BLaER1 (cell line): ENCODE measurements around the gene SLC22A14.

Experiments used
- H3K27ac ChIP-seq: shearing (Covaris generic); formaldehyde crosslinking; 2 replicates; pipeline ENCODE4 v1.8.1; 2022
- H3K27me3 ChIP-seq: shearing (Covaris generic); formaldehyde crosslinking; 2 replicates; pipeline ENCODE4 v1.8.1; 2022
- H3K36me3 ChIP-seq: shearing (Covaris generic); formaldehyde crosslinking; 2 replicates; pipeline ENCODE4 v1.8.1; 2022
- H3K4me1 ChIP-seq: shearing (Covaris generic); formaldehyde crosslinking; 2 replicates; pipeline ENCODE4 v1.8.1; 2022
- H3K4me2 ChIP-seq: shearing (Covaris generic); formaldehyde crosslinking; 2 replicates; pipeline ENCODE4 v1.8.1; 2022
- H3K4me3 ChIP-seq: shearing (Covaris generic); formaldehyde crosslinking; 2 replicates; pipeline ENCODE4 v1.8.1; 2022
- H3K9ac ChIP-seq: shearing (Covaris generic); formaldehyde crosslinking; 2 replicates; pipeline ENCODE4 v1.8.1; 2022
- H3K9me3 ChIP-seq: shearing (Covaris generic); formaldehyde crosslinking; 2 replicates; pipeline ENCODE4 v1.8.1; 2022
- H4K20me1 ChIP-seq: shearing (Covaris generic); formaldehyde crosslinking; 2 replicates; pipeline ENCODE4 v1.8.1; 2022
- Cebpa-rat ChIP-seq: shearing (Covaris generic); IDR thresholded peaks from 2 replicates; pipeline ENCODE4 v1.8.1; 2022

SLC22A14 gene

GRCh38 chr3:38312356-38312755, 30.3 kb downstream of the SLC22A14 start:
- no peak for TF ChIP-seq Cebpa-rat
- no peaks in the 10 kb centered on the region for H3K4me1 ChIP-seq
- no peak overlapping the region for H3K4me2 ChIP-seq
- H3K27ac ChIP-seq, result no peak overlapping the region
- H3K4me3 ChIP-seq, result no peak overlapping the region
- H3K9me3 ChIP-seq, result no peaks in the 10 kb centered on the region
- no peak overlapping the region for H3K9ac ChIP-seq
- H3K27me3 ChIP-seq, result no peaks in the 10 kb centered on the region
- H4K20me1 ChIP-seq, result no peaks in the 10 kb centered on the region
- no peaks in the 10 kb centered on the region for H3K36me3 ChIP-seq

- H3K4me2 ChIP-seq, result no peak overlapping the region
These were observed 31.2 kb downstream of the SLC22A14 start for GRCh38 chr3:38313263-38313662.

GRCh38 chr3:38313695-38314094, 31.6 kb downstream of the SLC22A14 start:
- no peaks in the 10 kb centered on the region for H3K27me3 ChIP-seq
- no peaks in the 10 kb centered on the region for H4K20me1 ChIP-seq
- no peak for TF ChIP-seq Cebpa-rat
- H3K27ac ChIP-seq, result no peak overlapping the region
- H3K4me2 ChIP-seq, result no peak overlapping the region
- H3K9me3 ChIP-seq, result no peaks in the 10 kb centered on the region
- no peaks in the 10 kb centered on the region for H3K4me1 ChIP-seq
- H3K4me3 ChIP-seq, result no peak overlapping the region
- no peaks in the 10 kb centered on the region for H3K36me3 ChIP-seq
- no peak overlapping the region for H3K9ac ChIP-seq

More at GRCh38 chr3:38313263-38313662, 31.2 kb downstream of the SLC22A14 start:
- H4K20me1 ChIP-seq, result no peaks in the 10 kb centered on the region
- no peaks in the 10 kb centered on the region for H3K4me1 ChIP-seq
- H3K36me3 ChIP-seq, result no peaks in the 10 kb centered on the region
- no peak for TF ChIP-seq Cebpa-rat
- H3K4me3 ChIP-seq, result no peak overlapping the region
- no peak overlapping the region for H3K9ac ChIP-seq
- no peaks in the 10 kb centered on the region for H3K27me3 ChIP-seq
- no peak overlapping the region for H3K27ac ChIP-seq
- no peaks in the 10 kb centered on the region for H3K9me3 ChIP-seq

- H3K36me3 ChIP-seq, result no peaks in the 10 kb centered on the region
- H4K20me1 ChIP-seq, result no peaks in the 10 kb centered on the region
- H3K4me2 ChIP-seq, result no peak overlapping the region
- H3K9ac ChIP-seq, result no peak overlapping the region
- H3K4me1 ChIP-seq, result no peaks in the 10 kb centered on the region
- no peak overlapping the region for H3K4me3 ChIP-seq
- no peak for TF ChIP-seq Cebpa-rat
- H3K27ac ChIP-seq, result no peak overlapping the region
- H3K9me3 ChIP-seq, result no peaks in the 10 kb centered on the region
- no peaks in the 10 kb centered on the region for H3K27me3 ChIP-seq
These were observed 32.1 kb downstream of the SLC22A14 start for GRCh38 chr3:38314112-38314763.

DNA sequence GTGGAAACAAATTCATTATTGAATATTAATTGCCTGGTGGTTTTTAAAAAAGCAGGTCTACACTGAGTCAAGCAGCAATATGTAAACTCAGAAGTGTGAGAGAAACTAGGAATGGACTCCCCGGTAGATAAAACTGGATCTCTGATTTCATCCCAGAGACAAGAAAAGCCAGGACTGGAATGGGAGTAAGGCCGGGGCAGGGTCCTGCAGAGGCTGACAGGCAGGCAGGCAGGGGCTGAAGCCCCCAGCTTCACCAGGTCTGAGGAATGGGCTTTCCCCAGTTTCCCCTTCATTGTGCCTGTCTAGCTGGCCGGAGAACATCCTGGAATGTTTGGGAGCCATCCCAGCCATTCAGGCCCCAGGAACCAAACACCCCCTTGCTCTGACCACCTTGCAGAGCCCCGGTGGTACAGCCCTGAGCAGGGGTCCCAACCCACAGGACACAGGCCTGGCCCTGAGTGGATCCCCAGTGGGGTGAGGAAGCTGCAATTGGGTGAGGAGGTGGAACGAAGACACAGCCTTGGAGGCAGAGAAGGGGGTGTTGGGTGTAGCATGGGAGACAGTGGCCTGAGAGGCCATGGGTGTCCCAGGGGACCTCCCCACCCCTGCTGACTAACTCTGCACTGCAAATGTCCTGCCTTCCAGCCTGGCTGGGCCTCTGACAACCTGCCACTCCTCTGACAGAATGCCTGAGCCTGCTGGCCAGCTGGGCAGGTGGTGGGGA, 32.8 kb downstream of the SLC22A14 start:
- H3K9me3 ChIP-seq, result no peaks in the 10 kb centered on the region
- no peak overlapping the region for H3K9ac ChIP-seq
- no peak for TF ChIP-seq Cebpa-rat
- no peak overlapping the region for H3K4me3 ChIP-seq
- no peaks in the 10 kb centered on the region for H3K27me3 ChIP-seq
- no peaks in the 10 kb centered on the region for H4K20me1 ChIP-seq
- no peak overlapping the region for H3K4me2 ChIP-seq
- H3K27ac ChIP-seq, result no peak overlapping the region
- H3K36me3 ChIP-seq, result no peaks in the 10 kb centered on the region
- no peaks in the 10 kb centered on the region for H3K4me1 ChIP-seq

DNA sequence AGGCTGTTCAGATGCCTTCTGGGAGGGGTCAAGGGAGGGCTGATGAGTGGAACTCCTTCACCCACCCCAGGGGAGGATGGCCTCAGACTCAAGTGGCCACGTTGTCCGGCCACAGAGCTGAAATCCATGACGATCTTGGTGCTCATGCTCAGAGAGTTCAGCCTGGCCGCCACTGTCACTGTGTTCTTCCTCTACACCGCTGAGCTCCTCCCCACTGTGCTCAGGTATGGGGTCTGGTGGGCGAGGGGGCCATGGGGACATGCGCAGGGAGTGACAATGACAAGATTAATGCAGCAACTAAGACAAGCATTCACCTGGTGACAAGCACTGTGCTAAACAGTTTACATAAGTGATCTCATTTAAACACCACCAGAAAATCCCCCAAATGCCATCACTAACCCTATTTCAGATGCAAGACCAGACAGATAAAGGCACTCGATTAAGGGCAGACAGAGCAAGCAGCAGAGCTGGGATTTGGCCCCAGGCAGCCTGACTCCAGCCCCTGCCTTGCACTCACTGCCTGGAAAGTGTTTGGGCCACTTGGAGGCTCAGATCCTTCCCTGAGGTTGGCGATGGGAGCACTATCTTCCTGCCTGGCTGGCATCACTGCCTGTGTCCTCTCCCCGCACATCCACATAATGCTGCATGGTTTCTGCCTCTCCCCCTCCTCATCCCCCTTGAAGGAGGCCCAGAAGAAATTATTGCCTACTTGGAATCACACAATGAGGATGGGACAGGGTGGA, 33.6 kb downstream of the SLC22A14 start:
- Histone ChIP-seq H4K20me1 (no peaks in the 10 kb centered on the region), H3K9ac (no peak overlapping the region), H3K27me3 (no peaks in the 10 kb centered on the region), H3K27ac (no peak overlapping the region), H3K4me1 (no peaks in the 10 kb centered on the region), H3K4me3 (no peak overlapping the region), H3K4me2 (no peak overlapping the region), H3K36me3 (no peaks in the 10 kb centered on the region), H3K9me3 (no peaks in the 10 kb centered on the region)
- no peak for TF ChIP-seq Cebpa-rat

DNA sequence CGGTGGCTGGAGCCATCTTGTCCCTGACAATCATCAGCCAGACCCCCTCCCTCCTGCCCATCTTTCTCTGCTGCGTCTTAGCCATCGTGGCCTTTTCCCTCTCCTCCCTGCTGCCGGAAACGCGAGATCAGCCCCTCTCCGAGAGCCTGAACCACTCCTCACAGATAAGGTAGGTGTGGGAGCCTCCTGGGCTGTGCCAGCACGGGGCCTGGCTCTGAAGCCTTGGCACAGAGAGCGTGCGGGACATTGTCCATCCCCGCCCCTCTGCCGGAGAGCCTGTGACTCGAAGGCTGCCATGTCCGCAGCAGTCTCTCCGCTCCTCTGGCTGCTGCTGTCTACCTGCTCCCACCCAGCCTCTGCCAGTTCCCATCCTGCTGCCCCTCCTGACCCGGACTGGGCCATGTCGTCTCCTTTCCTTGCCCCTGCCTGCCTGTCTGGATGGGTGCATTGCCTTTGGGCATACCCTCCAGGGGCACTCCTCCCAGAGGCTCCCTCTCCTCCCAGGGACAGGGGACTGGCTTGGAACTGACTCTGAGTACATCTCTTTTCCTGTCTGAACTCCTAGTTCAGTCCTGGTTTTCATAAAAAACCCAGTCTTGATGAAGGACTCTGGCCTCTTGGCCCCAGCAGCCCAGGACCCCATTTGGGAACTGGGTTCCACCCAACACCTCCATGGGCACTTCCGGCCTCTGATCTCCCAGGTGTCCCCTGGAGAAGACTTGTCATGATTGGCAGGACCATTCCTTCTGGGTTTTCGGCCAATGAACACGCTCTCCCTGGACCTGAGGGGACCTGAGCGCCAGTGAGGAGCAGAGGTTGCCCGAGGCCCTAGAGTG, 34.5 kb downstream of the SLC22A14 start:
- Histone ChIP-seq H3K4me2 (no peak overlapping the region), H3K27ac (no peak overlapping the region), H4K20me1 (no peaks in the 10 kb centered on the region), H3K36me3 (no peaks in the 10 kb centered on the region), H3K9me3 (no peaks in the 10 kb centered on the region), H3K9ac (no peak overlapping the region), H3K27me3 (no peaks in the 10 kb centered on the region), H3K4me3 (no peak overlapping the region), H3K4me1 (no peaks in the 10 kb centered on the region)
- TF ChIP-seq Cebpa-rat, result no peak

GRCh38 chr3:38317192-38317759, 35.2 kb downstream of the SLC22A14 start:
- Histone ChIP-seq H3K9me3 (no peaks in the 10 kb centered on the region), H3K36me3 (no peaks in the 10 kb centered on the region), H3K4me2 (no peak overlapping the region), H4K20me1 (no peaks in the 10 kb centered on the region), H3K27ac (no peak overlapping the region), H3K4me3 (no peak overlapping the region), H3K9ac (no peak overlapping the region), H3K4me1 (no peaks in the 10 kb centered on the region), H3K27me3 (no peaks in the 10 kb centered on the region)
- no peak for TF ChIP-seq Cebpa-rat
